Parathyroid adenoma (tissue), 2 donors: ENCODE results near the gene IL7R.

Experiments used
- H2AFZ ChIP-seq: fragments of 300-600 bp; sonication (generic); one replicate; pipeline ENCODE4 v1.7.0; 2017; ENCODE audit warnings: antibody characterized with exemption, mild to moderate bottlenecking
- H3K27ac ChIP-seq: fragments of 300-600 bp; sonication (generic); one replicate; pipeline ENCODE4 v1.7.0; 2017
- H3K27me3 ChIP-seq: fragments of 300-600 bp; sonication (generic); one replicate; pipeline ENCODE4 v1.7.0; 2017; ENCODE audit warnings: low read length; ENCODE audit not compliant: control insufficient read depth, insufficient read depth
- H3K36me3 ChIP-seq: fragments of 300-600 bp; sonication (generic); one replicate; pipeline ENCODE4 v1.7.0; 2017; ENCODE audit warnings: low read length; ENCODE audit not compliant: control insufficient read depth, insufficient read depth
- H3K4me1 ChIP-seq: fragments of 300-600 bp; sonication (generic); one replicate; pipeline ENCODE4 v1.7.0; 2017; ENCODE audit warnings: control low read depth
- H3K4me2 ChIP-seq: fragments of 300-600 bp; sonication (generic); one replicate; pipeline ENCODE4 v1.7.0; 2017; ENCODE audit warnings: low read length
- H3K4me3 ChIP-seq: fragments of 300-600 bp; sonication (generic); one replicate; pipeline ENCODE4 v1.7.0; 2017; ENCODE audit warnings: low read depth, low read length
- H3K79me2 ChIP-seq: fragments of 300-600 bp; sonication (generic); one replicate; pipeline ENCODE4 v1.7.0; 2017; ENCODE audit warnings: control low read depth
- H3K9ac ChIP-seq: fragments of 300-600 bp; sonication (generic); one replicate; pipeline ENCODE4 v1.7.0; 2017; ENCODE audit warnings: mild to moderate bottlenecking
- H3K9me3 ChIP-seq: fragments of 300-600 bp; sonication (generic); one replicate; pipeline ENCODE4 v1.7.0; 2017; ENCODE audit warnings: low read length; ENCODE audit not compliant: control insufficient read depth
- TF ChIP-seq, protein P1 (sequence below): fragments of 300-600 bp; sonication (generic); IDR thresholded peaks from one replicate; pipeline ENCODE4 v1.7.0; 2017; ENCODE audit warnings: antibody characterized with exemption, mild to moderate bottlenecking
- donor health status: primary hyperparathyroidism.

Gene IL7R

DNA sequence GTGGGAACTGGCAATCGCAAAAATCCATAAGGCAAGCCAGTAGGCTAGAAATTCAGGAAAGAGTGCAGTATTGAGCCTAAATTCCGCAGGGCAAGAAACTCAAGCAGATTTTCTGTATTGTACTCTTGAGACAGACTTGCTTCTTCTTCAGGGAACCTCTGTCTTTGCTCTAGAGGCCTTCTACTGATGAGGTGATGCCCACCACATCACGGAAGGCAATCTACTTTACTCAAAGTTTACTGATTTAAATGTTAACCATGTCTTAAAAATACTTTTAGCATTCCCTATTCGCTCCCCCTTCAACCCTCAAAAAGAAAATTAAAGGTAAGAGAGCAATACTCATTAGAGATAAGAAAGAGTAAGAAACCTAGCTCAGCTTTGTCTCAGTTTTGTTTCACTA, 11.3 kb downstream of the IL7R start:
- TF ChIP-seq, protein P1, sequence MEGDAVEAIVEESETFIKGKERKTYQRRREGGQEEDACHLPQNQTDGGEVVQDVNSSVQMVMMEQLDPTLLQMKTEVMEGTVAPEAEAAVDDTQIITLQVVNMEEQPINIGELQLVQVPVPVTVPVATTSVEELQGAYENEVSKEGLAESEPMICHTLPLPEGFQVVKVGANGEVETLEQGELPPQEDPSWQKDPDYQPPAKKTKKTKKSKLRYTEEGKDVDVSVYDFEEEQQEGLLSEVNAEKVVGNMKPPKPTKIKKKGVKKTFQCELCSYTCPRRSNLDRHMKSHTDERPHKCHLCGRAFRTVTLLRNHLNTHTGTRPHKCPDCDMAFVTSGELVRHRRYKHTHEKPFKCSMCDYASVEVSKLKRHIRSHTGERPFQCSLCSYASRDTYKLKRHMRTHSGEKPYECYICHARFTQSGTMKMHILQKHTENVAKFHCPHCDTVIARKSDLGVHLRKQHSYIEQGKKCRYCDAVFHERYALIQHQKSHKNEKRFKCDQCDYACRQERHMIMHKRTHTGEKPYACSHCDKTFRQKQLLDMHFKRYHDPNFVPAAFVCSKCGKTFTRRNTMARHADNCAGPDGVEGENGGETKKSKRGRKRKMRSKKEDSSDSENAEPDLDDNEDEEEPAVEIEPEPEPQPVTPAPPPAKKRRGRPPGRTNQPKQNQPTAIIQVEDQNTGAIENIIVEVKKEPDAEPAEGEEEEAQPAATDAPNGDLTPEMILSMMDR, result no peak
- Histone ChIP-seq H3K9me3 (no peaks in the 10 kb centered on the region), H3K4me3 (no peak overlapping the region), H3K4me2 (no peak overlapping the region), H2AFZ (no peak overlapping the region), H3K27ac (no peak overlapping the region), H3K9ac (no peak overlapping the region), H3K79me2 (no peaks in the 10 kb centered on the region), H3K36me3 (no peaks in the 10 kb centered on the region), H3K4me1 (peaks cover 17% of the 10 kb centered on the region), H3K27me3 (no peaks in the 10 kb centered on the region)

DNA sequence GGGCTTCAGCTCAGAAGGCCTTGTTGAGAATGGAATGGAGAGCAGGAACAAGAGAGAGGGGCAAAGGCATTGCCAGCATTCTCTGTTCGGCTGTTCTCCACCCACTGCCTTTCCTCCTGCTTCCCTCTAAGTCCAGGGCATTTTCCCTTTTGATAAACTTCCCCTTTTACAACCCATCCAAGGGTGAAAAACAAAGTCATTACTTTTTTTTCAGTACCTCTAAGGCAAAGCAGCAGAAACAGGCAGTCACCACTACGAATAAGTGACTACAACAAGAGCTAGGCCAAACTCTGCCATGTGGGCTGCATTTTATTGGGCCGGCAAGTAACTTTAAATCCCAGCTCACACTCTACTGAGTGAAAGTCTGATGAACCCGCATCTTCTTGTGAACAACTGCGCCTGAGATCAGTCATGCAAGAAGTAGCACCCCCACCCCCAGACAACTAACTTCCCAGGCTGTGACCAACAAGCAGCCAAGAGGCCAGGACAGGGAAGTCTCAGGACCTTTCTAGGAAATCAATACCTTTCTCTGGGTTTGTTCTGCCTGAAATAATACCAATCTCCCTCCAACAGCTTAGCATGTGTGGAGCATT, 13.1 kb downstream of the IL7R start:
- no peaks in the 10 kb centered on the region for H3K36me3 ChIP-seq
- no peaks in the 10 kb centered on the region for H3K9me3 ChIP-seq
- TF ChIP-seq, protein P1, result no peak

DNA sequence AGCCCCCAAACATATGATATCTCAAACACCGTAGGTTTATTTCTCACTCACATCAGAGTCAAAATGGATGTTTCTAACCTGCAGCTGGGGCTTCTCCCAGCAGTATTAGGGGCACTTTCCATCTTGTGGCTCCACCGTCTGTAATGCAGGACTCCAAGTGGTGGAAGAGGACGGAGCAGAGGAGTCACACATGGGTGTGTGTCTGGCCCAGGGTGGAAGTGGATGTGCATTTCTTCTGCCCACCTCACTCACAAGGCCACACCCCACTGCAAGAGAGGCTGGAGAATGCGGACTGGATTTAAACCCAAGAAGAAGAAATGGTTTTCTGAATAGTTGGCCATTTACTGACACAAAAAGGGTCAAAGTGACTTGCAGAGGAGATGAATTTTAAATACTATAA, 13.9 kb downstream of the IL7R start:
- H3K4me1 ChIP-seq, result peaks cover 17% of the 10 kb centered on the region

More for the DNA sequence above, 13.1 kb downstream of the IL7R start:
- Histone ChIP-seq H3K27ac (peak overlapping the region; percentile 52), H3K9ac (no peak overlapping the region), H3K4me2 (no peak overlapping the region), H3K79me2 (no peaks in the 10 kb centered on the region), H3K4me3 (no peak overlapping the region), H3K4me1 (peaks cover 17% of the 10 kb centered on the region), H3K27me3 (no peaks in the 10 kb centered on the region), H2AFZ (peak overlapping the region; percentile 51)

DNA sequence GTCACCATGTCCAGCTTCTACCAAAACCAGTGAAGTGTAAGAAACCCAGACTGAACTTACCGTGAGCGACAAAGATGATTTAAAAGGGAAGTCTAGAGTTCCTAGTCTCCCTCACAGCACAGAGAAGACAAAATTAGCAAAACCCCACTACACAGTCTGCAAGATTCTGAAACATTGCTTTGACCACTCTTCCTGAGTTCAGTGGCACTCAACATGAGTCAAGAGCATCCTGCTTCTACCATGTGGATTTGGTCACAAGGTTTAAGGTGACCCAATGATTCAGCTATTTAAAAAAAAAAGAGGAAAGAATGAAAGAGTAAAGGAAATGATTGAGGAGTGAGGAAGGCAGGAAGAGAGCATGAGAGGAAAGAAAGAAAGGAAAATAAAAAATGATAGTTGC, 19.8 kb downstream of the IL7R start:
- TF ChIP-seq, protein P1, result no peak
- Histone ChIP-seq H3K9me3 (no peaks in the 10 kb centered on the region), H3K79me2 (no peaks in the 10 kb centered on the region), H3K36me3 (no peaks in the 10 kb centered on the region), H3K4me1 (no peaks in the 10 kb centered on the region), H2AFZ (no peak overlapping the region), H3K9ac (no peak overlapping the region), H3K27me3 (no peaks in the 10 kb centered on the region), H3K27ac (no peak overlapping the region), H3K4me2 (no peak overlapping the region), H3K4me3 (no peak overlapping the region)

More for the DNA sequence above, 13.9 kb downstream of the IL7R start:
- H3K27ac ChIP-seq, result no peak overlapping the region
- H3K27me3 ChIP-seq, result no peaks in the 10 kb centered on the region
- H3K36me3 ChIP-seq, result no peaks in the 10 kb centered on the region
- H3K4me3 ChIP-seq, result no peak overlapping the region
- no peaks in the 10 kb centered on the region for H3K9me3 ChIP-seq
- peak overlapping the region; percentile 51 for H2AFZ ChIP-seq
- TF ChIP-seq, protein P1, result no peak
- H3K9ac ChIP-seq, result no peak overlapping the region
- H3K79me2 ChIP-seq, result no peaks in the 10 kb centered on the region
- H3K4me2 ChIP-seq, result no peak overlapping the region

DNA sequence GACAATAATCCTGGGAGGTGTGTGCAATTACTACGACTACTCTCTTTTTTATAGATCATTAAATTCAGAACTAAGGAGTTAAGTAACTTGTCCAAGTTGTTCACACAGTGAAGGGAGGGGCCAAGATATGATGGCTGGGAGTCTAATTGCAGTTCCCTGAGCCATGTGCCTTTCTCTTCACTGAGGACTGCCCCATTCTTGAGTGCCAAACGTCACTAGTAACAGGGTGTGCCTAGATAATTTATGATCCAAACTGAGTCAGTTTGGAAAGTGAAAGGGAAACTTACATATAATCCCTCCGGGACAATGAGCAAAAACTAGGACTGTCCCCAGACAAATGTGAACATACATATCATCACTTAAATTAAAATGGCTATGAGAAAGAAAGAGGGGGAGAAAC, 20.2 kb downstream of the IL7R start:
- Histone ChIP-seq H3K9ac (no peak overlapping the region), H3K4me3 (no peak overlapping the region), H3K4me2 (no peak overlapping the region), H3K36me3 (no peaks in the 10 kb centered on the region), H3K9me3 (no peaks in the 10 kb centered on the region), H2AFZ (no peak overlapping the region), H3K27ac (no peak overlapping the region), H3K79me2 (no peaks in the 10 kb centered on the region), H3K4me1 (no peaks in the 10 kb centered on the region), H3K27me3 (no peaks in the 10 kb centered on the region)
- TF ChIP-seq, protein P1, result no peak
